ENCODE measurements around the gene MAST2.
"Not testable (repeated sequence)": the region's sequence is repeated elsewhere in the genome, so short reads cannot be mapped to it uniquely, and the experiment has no call there.

The MAST2 gene

DNA sequence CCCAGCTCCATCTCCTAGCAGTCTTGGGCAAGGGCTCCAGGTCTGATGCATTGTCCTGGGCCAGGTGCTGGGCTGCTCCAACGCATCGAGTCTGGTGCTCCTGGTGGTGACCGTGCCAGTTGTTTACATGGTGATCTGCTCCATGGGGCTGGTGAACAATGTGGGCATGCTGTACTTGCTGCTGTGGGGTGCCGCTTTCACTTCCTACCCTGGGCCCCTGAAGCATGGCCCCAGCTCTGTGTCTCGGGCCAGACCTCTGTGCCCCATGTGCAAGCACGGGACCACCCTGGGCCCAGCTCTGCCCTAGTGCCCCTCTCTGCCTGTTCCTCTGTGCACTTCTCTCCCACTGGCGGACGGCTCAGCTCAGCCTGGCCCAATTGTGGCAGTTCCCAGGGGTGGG is 119.4 kb downstream of the MAST2 start:
- TF ChIP-seq CTCF (IDR thresholded peaks at IDR 0.05; ENCODE audit: control insufficient read depth, extremely low read depth, insufficient read depth), result no peak
- no peak overlapping the region for H3K4me3 ChIP-seq (ENCODE audit: low read depth, low read length)
- no peak for DNase-seq (ENCODE audit: low read depth)

DNA sequence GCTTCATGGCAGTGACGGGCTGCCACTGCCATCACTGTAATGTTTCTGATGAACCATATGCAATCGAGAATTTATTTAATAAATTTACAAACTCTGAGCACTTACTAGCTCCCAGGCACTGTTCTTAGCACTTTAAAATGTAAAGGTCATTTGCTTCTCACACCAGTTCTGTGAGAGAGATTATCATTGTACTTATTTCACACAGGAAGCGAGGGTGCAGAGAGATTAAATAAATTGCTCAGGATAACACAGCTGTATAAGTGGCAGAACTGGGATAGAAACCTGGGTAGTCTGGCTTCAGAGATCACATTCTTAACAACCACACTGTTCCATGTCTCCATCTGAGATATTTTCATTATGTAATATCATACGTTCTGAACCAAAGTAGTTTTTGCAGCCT is 119.9 kb downstream of the MAST2 start:
- TF ChIP-seq CTCF (IDR thresholded peaks at IDR 0.05; ENCODE audit: control insufficient read depth, extremely low read depth, insufficient read depth), result no peak
- DNase-seq (ENCODE audit: low read depth), result no peak
- H3K4me3 ChIP-seq (ENCODE audit: low read depth, low read length), result no peak overlapping the region

- TF ChIP-seq CTCF (IDR thresholded peaks at IDR 0.05; ENCODE audit: control insufficient read depth, extremely low read depth, insufficient read depth), result no peak
- H3K4me3 ChIP-seq (ENCODE audit: low read depth, low read length), result no peak overlapping the region
- DNase-seq (ENCODE audit: low read depth), result no peak
Observed at GRCh38 chr1:45924736-45925135, 121.3 kb downstream of the MAST2 start.

GRCh38 chr1:45925728-45926287 is 122.4 kb downstream of the MAST2 start:
- no peak for DNase-seq (ENCODE audit: low read depth)
- H3K4me3 ChIP-seq (ENCODE audit: low read depth, low read length), result no peak overlapping the region
- no peak for TF ChIP-seq CTCF (IDR thresholded peaks at IDR 0.05; ENCODE audit: control insufficient read depth, extremely low read depth, insufficient read depth)

- H3K4me3 ChIP-seq (ENCODE audit: low read depth, low read length), result no peak overlapping the region
- no peak for DNase-seq (ENCODE audit: low read depth)
- no peak for TF ChIP-seq CTCF (IDR thresholded peaks at IDR 0.05; ENCODE audit: control insufficient read depth, extremely low read depth, insufficient read depth)
Observed at GRCh38 chr1:45926330-45926729, 122.9 kb downstream of the MAST2 start.

- not testable (repeated sequence) for DNase-seq (ENCODE audit: low read depth); H3K4me3 ChIP-seq (ENCODE audit: low read depth, low read length)
Observed at GRCh38 chr1:45927231-45927915, 124.0 kb downstream of the MAST2 start.

DNA sequence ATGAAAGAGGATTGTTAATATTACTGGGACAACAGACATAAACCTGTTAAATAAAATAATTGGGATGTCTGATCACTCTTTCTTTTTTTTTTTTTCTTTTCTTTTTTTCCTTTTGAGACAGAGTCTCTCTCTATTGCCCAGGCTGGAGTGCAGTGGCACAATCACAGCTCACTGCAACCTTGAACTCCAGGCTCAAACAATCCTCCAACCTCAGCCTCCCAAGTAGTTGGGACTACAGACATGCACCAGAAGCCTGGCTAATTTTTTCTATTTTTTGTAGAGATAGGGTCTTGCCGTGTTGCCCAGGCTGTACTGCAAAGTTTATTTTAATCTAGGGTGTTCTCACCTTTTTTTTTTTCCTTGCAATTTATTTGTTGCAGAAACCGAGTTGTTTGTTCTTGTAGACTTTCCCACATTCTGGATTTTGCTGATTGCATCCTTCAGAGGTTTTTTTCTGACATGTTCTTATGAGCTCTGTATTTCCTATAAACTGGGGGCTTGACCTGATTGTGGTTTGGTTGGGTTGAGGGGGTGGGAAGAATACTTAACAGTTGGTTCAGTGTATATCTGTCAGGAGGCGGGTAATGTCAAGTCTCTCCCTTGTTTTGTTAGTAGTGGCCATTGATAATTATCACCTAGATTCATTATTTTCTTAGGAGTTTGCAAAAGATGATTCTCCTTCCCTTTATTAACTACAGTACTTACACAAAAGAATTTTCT is 125.2 kb downstream of the MAST2 start:
- H3K4me3 ChIP-seq (ENCODE audit: low read depth, low read length), result no peak overlapping the region
- DNase-seq (ENCODE audit: low read depth), result no peak
- no peak for TF ChIP-seq CTCF (IDR thresholded peaks at IDR 0.05; ENCODE audit: control insufficient read depth, extremely low read depth, insufficient read depth)
